ENCODE results near the gene DOCK10. TPM values are rescaled to one million over a fixed set of nuclear protein-coding genes. Genes with fewer than 3 reads are reported as not detected.

The DOCK10 gene
- total RNA-seq, 1 experiment from 2014 or later: 28.9 TPM

DNA sequence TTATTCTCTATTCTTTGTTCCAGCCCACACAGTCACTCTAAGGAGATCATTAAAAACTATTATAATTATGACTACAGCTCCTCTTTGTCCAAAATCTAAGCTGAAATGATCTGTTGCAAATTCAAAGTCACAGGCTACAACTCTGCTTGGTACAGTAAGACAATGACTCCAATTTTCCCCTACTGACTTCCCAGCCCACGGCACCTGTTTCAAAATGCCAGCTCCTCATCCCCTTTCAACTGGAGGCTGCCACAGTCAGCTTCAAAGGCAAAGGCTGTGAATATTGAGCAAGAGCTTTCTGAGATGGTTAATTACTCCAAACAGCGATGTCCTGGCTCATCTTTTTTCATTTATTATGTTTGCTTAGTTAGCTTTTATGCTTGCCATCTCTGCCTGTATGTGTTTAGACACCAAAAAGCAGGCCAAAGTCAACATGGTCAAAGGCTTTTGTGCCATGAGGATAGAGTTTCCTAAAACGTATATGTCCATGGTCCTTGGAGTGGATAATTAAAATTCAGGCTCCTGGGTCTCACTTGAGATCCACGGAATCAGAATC is 141.1 kb downstream of the DOCK10 start:
- Histone ChIP-seq H3K4me1 (replicated peaks; ENCODE audit: insufficient read depth) (no peaks in the 10 kb centered on the region), H3K4me2 (no peak overlapping the region), H3K36me3 (ENCODE audit: low read depth) (no peaks in the 10 kb centered on the region), H3K79me2 (ENCODE audit: low read depth) (no peaks in the 10 kb centered on the region), H3K9me3 (ENCODE audit: insufficient read depth, low read depth) (no peaks in the 10 kb centered on the region), H3F3A (ENCODE audit: insufficient read depth, low read depth) (no peaks in the 10 kb centered on the region), H3K9me2 (ENCODE audit: insufficient read depth) (no peaks in the 10 kb centered on the region), H3K27me3 (ENCODE audit: insufficient read depth, low read depth) (no peaks in the 10 kb centered on the region), H4K20me1 (ENCODE audit: insufficient read depth) (no peaks in the 10 kb centered on the region), H3K4me3 (no peak overlapping the region), H2AFZ (peak overlapping the region; percentile 22; the same call in 1 of the 2 replicates), H3K27ac (no peak overlapping the region)
- BruUV-seq (replicated peaks): no TSS peak
- no peak for TF ChIP-seq EZH2 (IDR thresholded peaks at IDR 0.05; ENCODE audit: low read depth)
- TF ChIP-seq, protein P1, sequence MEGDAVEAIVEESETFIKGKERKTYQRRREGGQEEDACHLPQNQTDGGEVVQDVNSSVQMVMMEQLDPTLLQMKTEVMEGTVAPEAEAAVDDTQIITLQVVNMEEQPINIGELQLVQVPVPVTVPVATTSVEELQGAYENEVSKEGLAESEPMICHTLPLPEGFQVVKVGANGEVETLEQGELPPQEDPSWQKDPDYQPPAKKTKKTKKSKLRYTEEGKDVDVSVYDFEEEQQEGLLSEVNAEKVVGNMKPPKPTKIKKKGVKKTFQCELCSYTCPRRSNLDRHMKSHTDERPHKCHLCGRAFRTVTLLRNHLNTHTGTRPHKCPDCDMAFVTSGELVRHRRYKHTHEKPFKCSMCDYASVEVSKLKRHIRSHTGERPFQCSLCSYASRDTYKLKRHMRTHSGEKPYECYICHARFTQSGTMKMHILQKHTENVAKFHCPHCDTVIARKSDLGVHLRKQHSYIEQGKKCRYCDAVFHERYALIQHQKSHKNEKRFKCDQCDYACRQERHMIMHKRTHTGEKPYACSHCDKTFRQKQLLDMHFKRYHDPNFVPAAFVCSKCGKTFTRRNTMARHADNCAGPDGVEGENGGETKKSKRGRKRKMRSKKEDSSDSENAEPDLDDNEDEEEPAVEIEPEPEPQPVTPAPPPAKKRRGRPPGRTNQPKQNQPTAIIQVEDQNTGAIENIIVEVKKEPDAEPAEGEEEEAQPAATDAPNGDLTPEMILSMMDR (conservative IDR thresholded peaks at IDR 0.05): no peak
- ChIA-PET POLR2A (ENCODE audit: unreplicated experiment) (no interaction called here), CTCF (no interaction called here)
- intact Hi-C loops (cut with micrococcal nuclease; ENCODE audit: unreplicated experiment): no loop called here
- no peak for DNase-seq

DNA sequence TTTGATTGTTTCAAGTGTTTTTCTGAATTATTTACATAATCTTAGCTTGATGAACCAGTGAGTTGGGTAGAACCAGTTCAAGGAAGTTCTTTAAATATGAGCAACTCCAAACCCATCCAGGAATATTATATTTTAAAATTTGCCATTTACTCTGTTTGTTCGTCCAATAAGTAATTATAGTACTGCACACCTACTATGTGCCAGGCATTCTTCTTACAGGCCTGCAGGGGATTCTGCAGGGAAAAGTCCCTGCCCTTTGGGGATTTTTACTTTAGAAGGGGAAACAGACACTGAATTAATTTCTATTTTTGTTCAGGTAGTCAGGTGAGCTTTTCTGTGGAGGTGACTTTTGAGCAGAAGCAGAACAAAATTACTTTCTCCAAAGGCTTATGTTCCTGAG is 146.9 kb downstream of the DOCK10 start:
- CTCF ChIA-PET: interaction anchor here (0.6 kb wide), 1 partner anchor 12 kb away, joined by 3 read pairs; no protein-coding TSS in a partner anchor
- DNase-seq: no peak
- no peak overlapping the region for H3K4me2 ChIP-seq
- BruUV-seq (replicated peaks): no TSS peak
- no peak for TF ChIP-seq EZH2 (IDR thresholded peaks at IDR 0.05; ENCODE audit: low read depth)
- TF ChIP-seq, protein P1 (conservative IDR thresholded peaks at IDR 0.05): no peak
- no peak overlapping the region for H3K4me3 ChIP-seq
- H2AFZ ChIP-seq: no peak overlapping the region
- no peaks in the 10 kb centered on the region for H3K27me3 ChIP-seq (ENCODE audit: insufficient read depth, low read depth)
- H3F3A ChIP-seq (ENCODE audit: insufficient read depth, low read depth): no peaks in the 10 kb centered on the region
- intact Hi-C loops (cut with micrococcal nuclease; ENCODE audit: unreplicated experiment): no loop called here
- no peaks in the 10 kb centered on the region for H3K36me3 ChIP-seq (ENCODE audit: low read depth)
- POLR2A ChIA-PET (ENCODE audit: unreplicated experiment): no interaction called here
- H3K9me3 ChIP-seq (ENCODE audit: insufficient read depth, low read depth): no peaks in the 10 kb centered on the region
- no peaks in the 10 kb centered on the region for H3K9me2 ChIP-seq (ENCODE audit: insufficient read depth)
- no peaks in the 10 kb centered on the region for H3K79me2 ChIP-seq (ENCODE audit: low read depth)
- H3K27ac ChIP-seq: no peak overlapping the region
- H3K4me1 ChIP-seq (replicated peaks; ENCODE audit: insufficient read depth): no peaks in the 10 kb centered on the region
- no peaks in the 10 kb centered on the region for H4K20me1 ChIP-seq (ENCODE audit: insufficient read depth)

DNA sequence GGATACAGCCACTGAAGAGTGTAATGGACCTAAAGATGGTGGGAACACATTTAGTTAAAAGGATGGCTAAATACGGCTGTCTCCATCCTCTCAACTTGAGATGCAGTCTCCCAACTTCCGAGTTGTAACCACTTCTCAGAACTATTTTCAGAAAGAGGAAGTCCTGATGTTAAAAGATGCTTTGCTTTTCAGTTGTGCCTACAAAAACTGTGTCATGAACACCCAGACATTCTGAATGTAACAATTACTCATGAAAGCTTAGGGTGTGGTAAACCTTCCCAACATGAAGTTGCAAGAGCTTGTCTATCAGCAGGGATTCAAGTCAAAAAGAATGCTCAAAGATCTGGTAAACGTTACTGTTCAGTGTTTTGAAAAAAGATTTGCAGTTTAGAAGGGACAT is 147.9 kb downstream of the DOCK10 start:
- H3K4me1 ChIP-seq (replicated peaks; ENCODE audit: insufficient read depth): no peaks in the 10 kb centered on the region
- H3K36me3 ChIP-seq (ENCODE audit: low read depth): no peaks in the 10 kb centered on the region
- H3K27me3 ChIP-seq (ENCODE audit: insufficient read depth, low read depth): no peaks in the 10 kb centered on the region
- no peaks in the 10 kb centered on the region for H3F3A ChIP-seq (ENCODE audit: insufficient read depth, low read depth)
- no peak overlapping the region for H3K4me3 ChIP-seq
- no peaks in the 10 kb centered on the region for H3K9me3 ChIP-seq (ENCODE audit: insufficient read depth, low read depth)
- TF ChIP-seq, protein P1 (conservative IDR thresholded peaks at IDR 0.05): no peak
- TF ChIP-seq EZH2 (IDR thresholded peaks at IDR 0.05; ENCODE audit: low read depth): no peak
- no peak overlapping the region for H3K4me2 ChIP-seq
- ChIA-PET POLR2A (ENCODE audit: unreplicated experiment) (no interaction called here), CTCF (no interaction called here)
- intact Hi-C loops (cut with micrococcal nuclease; ENCODE audit: unreplicated experiment): no loop called here
- DNase-seq: no peak
- H3K9me2 ChIP-seq (ENCODE audit: insufficient read depth): no peaks in the 10 kb centered on the region
- no TSS peak for BruUV-seq (replicated peaks)
- H2AFZ ChIP-seq: no peak overlapping the region
- no peak overlapping the region for H3K27ac ChIP-seq
- H4K20me1 ChIP-seq (ENCODE audit: insufficient read depth): no peaks in the 10 kb centered on the region
- H3K79me2 ChIP-seq (ENCODE audit: low read depth): no peaks in the 10 kb centered on the region

Data from PC-9 (cell line).